ENCODE data around the gene HOOK2.

GRCh38 chr19:12752056-12752781 lies 23.1 kb downstream of the HOOK2 start:
- no peak for TF ChIP-seq GABPA (IDR thresholded peaks at IDR 0.05; ENCODE audit: low read depth, low read length)
- no peak for TF ChIP-seq GABPA (CRISPR knock-in tag; IDR thresholded peaks at IDR 0.05; ENCODE audit: low read depth)
- TF ChIP-seq CTCF (CRISPR knock-in tag; IDR thresholded peaks at IDR 0.05), result no peak
- no peak for TF ChIP-seq FOXM1 (CRISPR knock-in tag; IDR thresholded peaks at IDR 0.05)
- TF ChIP-seq ZNF34 (CRISPR knock-in tag; IDR thresholded peaks at IDR 0.05; ENCODE audit: borderline replicate concordance), result no peak
- TF ChIP-seq NR2F6 (IDR thresholded peaks at IDR 0.05), result no peak
- TF ChIP-seq NR2F6 (CRISPR knock-in tag; IDR thresholded peaks at IDR 0.05), result no peak
- TF ChIP-seq PATZ1 (CRISPR knock-in tag; IDR thresholded peaks at IDR 0.05), result no peak
- no peak for TF ChIP-seq MED1 (CRISPR knock-in tag; IDR thresholded peaks at IDR 0.05)
- no peak for TF ChIP-seq ZNF367 (CRISPR knock-in tag; IDR thresholded peaks at IDR 0.05; ENCODE audit: borderline replicate concordance)
- TF ChIP-seq ZNF317 (CRISPR knock-in tag; IDR thresholded peaks at IDR 0.05), result no peak
- TF ChIP-seq CREBL2 (CRISPR knock-in tag; IDR thresholded peaks at IDR 0.05; ENCODE audit: borderline replicate concordance), result no peak

Data from HepG2 (cell line).